HS-27A (cell line): ENCODE results near the gene RFPL3.
"Not testable (repeated sequence)": the region's sequence is repeated elsewhere in the genome, so short reads cannot be mapped to it uniquely, and the experiment has no call there.

Experiments used
- DNase-seq: peaks from one replicate; pipeline ENCODE4 v3.0.0-alpha.2; 2012; ENCODE audit warnings: low read depth, missing footprints

The RFPL3 gene

GRCh38 chr22:32353840-32354239 is 3.8 kb upstream of the RFPL3 start:
- DNase-seq = no peak

GRCh38 chr22:32354360-32355351 is 3.0 kb upstream of the RFPL3 start:
- DNase-seq = no peak

- no peak for DNase-seq
Observed at GRCh38 chr22:32355760-32356159, 1.9 kb upstream of the RFPL3 start.

GRCh38 chr22:32360096-32360495 is 2.4 kb downstream of the RFPL3 start:
- not testable (repeated sequence) for DNase-seq

- DNase-seq = no peak
Observed at GRCh38 chr22:32361257-32361656, 3.6 kb downstream of the RFPL3 start.

GRCh38 chr22:32364210-32364609 is 6.5 kb downstream of the RFPL3 start:
- no peak for DNase-seq

GRCh38 chr22:32375678-32376450 is 18.2 kb downstream of the RFPL3 start:
- no peak for DNase-seq

- no peak for DNase-seq
Observed at GRCh38 chr22:32376681-32377080, 19.0 kb downstream of the RFPL3 start.

GRCh38 chr22:32378707-32379272 is 21.1 kb downstream of the RFPL3 start:
- no peak for DNase-seq

GRCh38 chr22:32380991-32381390 is 23.3 kb downstream of the RFPL3 start:
- no peak for DNase-seq

GRCh38 chr22:32385681-32386080 is 28.0 kb downstream of the RFPL3 start:
- no peak for DNase-seq

GRCh38 chr22:32389685-32390084 is 32.0 kb downstream of the RFPL3 start:
- DNase-seq = no peak

- DNase-seq = no peak
Observed at GRCh38 chr22:32395107-32395506, 37.4 kb downstream of the RFPL3 start.

GRCh38 chr22:32396255-32396654 is 38.6 kb downstream of the RFPL3 start:
- no peak for DNase-seq

- no peak for DNase-seq
Observed at GRCh38 chr22:32396746-32397145, 39.1 kb downstream of the RFPL3 start.

GRCh38 chr22:32401486-32401885 is 43.8 kb downstream of the RFPL3 start:
- DNase-seq = no peak

GRCh38 chr22:32404021-32404420 is 46.4 kb downstream of the RFPL3 start:
- DNase-seq = no peak

- no peak for DNase-seq
Observed at GRCh38 chr22:32407312-32407711, 49.6 kb downstream of the RFPL3 start.

- no peak for DNase-seq
Observed at GRCh38 chr22:32407936-32408335, 50.3 kb downstream of the RFPL3 start.

- DNase-seq = no peak
Observed at GRCh38 chr22:32409977-32410376, 52.3 kb downstream of the RFPL3 start.

GRCh38 chr22:32410459-32410858 is 52.8 kb downstream of the RFPL3 start:
- no peak for DNase-seq
